A673 (cell line): ENCODE measurements around the gene MAP2K5.

Source experiments
- CTCF ChIP-seq: fragments of 300-800, 200-600 bp; sonication (generic); conservative IDR thresholded peaks from 2 replicates; pipeline ENCODE4 v1.5.1; 2017; ENCODE audit warnings: low read depth, mild to moderate bottlenecking, antibody characterized with exemption, low read length, moderate library complexity, mixed read lengths
- EZH2 ChIP-seq: fragments of 200-600 bp; sonication (generic); IDR thresholded peaks from 2 replicates; pipeline ENCODE4 v1.6.1; 2017; ENCODE audit warnings: borderline replicate concordance, low read depth, mild to moderate bottlenecking, mixed read lengths, antibody characterized with exemption, low read length; ENCODE audit not compliant: poor library complexity, severe bottlenecking

GRCh38 chr15:67618297-67618696, 75.8 kb downstream of the MAP2K5 start:
- TF ChIP-seq CTCF: no peak
- TF ChIP-seq EZH2: no peak
